GM23338 (cell line): ENCODE measurements around the gene KBTBD12. TPM values are rescaled to one million over a fixed set of nuclear protein-coding genes. Genes with fewer than 3 reads are reported as not detected.

Source experiments
- ATAC-seq: fragments of 200-7000 bp; cut with Tn5 transposase; 3 replicates; pipeline ENCODE4 v1.9.1; 2020
- DNase-seq: peaks from one replicate; pipeline ENCODE4 v3.0.0-alpha.2; 2015; ENCODE audit warnings: low spot score
- H2AFZ ChIP-seq: fragments of 200-600 bp; sonication (generic); 2 replicates; pipeline ENCODE4 v1.8.0; 2016; ENCODE audit warnings: antibody characterized with exemption, mild to moderate bottlenecking, moderate library complexity
- H3F3A ChIP-seq: fragments of 200-600 bp; sonication (generic); replicated peaks from 2 replicates; pipeline ENCODE4 v1.8.0; 2017; ENCODE audit warnings: antibody characterized with exemption, mixed run types, low read depth
- H3K27ac ChIP-seq: fragments of 200-600 bp; sonication (generic); 2 replicates; pipeline ENCODE4 v1.6.1; 2016; ENCODE audit warnings: low read depth
- H3K27me3 ChIP-seq: fragments of 200-600 bp; sonication (generic); 2 replicates; pipeline ENCODE4 v1.8.0; 2016; ENCODE audit warnings: mild to moderate bottlenecking, mixed run types, moderate library complexity; ENCODE audit not compliant: insufficient read depth
- H3K36me3 ChIP-seq: fragments of 200-600 bp; sonication (generic); 2 replicates; pipeline ENCODE4 v1.8.0; 2016; ENCODE audit warnings: mild to moderate bottlenecking; ENCODE audit not compliant: insufficient read depth
- H3K4me1 ChIP-seq: fragments of 200-600 bp; sonication (generic); 2 replicates; pipeline ENCODE4 v1.8.0; 2016; ENCODE audit warnings: mild to moderate bottlenecking, moderate library complexity; ENCODE audit not compliant: insufficient read depth
- H3K4me2 ChIP-seq: fragments of 200-600 bp; sonication (generic); 2 replicates; pipeline ENCODE4 v1.7.1; 2017; ENCODE audit warnings: mixed run types
- H3K4me3 ChIP-seq: fragments of 200-600 bp; sonication (generic); 2 replicates; pipeline ENCODE4 v1.6.1; 2016; ENCODE audit warnings: mixed run types
- H3K79me2 ChIP-seq: fragments of 200-600 bp; sonication (generic); replicated peaks from 2 replicates; pipeline ENCODE4 v1.8.0; 2017; ENCODE audit warnings: mild to moderate bottlenecking; ENCODE audit not compliant: insufficient read depth
- H3K9me2 ChIP-seq: fragments of 200-600 bp; sonication (generic); 2 replicates; pipeline ENCODE4 v1.8.0; 2017; ENCODE audit not compliant: insufficient read depth
- H4K20me1 ChIP-seq: fragments of 200-600 bp; sonication (generic); replicated peaks from 2 replicates; pipeline ENCODE4 v1.8.0; 2017; ENCODE audit warnings: mild to moderate bottlenecking; ENCODE audit not compliant: insufficient read depth
- H3K27ac Mint-ChIP-seq: 2 replicates; pipeline ENCODE4 v1.8.0; 2020; ENCODE audit warnings: inconsistent platforms, mild to moderate bottlenecking, moderate library complexity, mixed read lengths
- H3K27me3 Mint-ChIP-seq: 3 replicates; pipeline ENCODE4 v1.8.0; 2022; ENCODE audit warnings: low read depth, mild to moderate bottlenecking, moderate library complexity, mixed read lengths, inconsistent platforms; ENCODE audit not compliant: insufficient read depth, poor library complexity
- H3K36me3 Mint-ChIP-seq: 3 replicates; pipeline ENCODE4 v1.8.0; 2021; ENCODE audit warnings: low read depth, mild to moderate bottlenecking, inconsistent platforms, moderate library complexity, mixed read lengths
- H3K4me1 Mint-ChIP-seq: 3 replicates; pipeline ENCODE4 v1.8.0; 2020; ENCODE audit warnings: mild to moderate bottlenecking, inconsistent platforms, mixed read lengths
- H3K4me3 Mint-ChIP-seq: 3 replicates; pipeline ENCODE4 v1.8.0; 2021; ENCODE audit warnings: moderate library complexity, mild to moderate bottlenecking, inconsistent platforms, mixed read lengths
- H3K9me3 Mint-ChIP-seq: 3 replicates; pipeline ENCODE4 v1.8.0; 2020; ENCODE audit warnings: moderate library complexity, mild to moderate bottlenecking, inconsistent platforms, mixed read lengths
- NANOG ChIP-seq: IDR thresholded peaks from 2 replicates; pipeline ENCODE4 v1.6.1; 2016; ENCODE audit warnings: antibody characterized with exemption, borderline replicate concordance
- polyA plus RNA-seq: library from polyadenylated mRNA; unstranded; fragments of >200 nt; fragmentation: Nextera tagmentation; extraction: Ambion mirVana; gene quantifications from 2 replicates; pipeline ENCODE4 v1.2.1, GENCODE V29; 2016
- total RNA-seq: library from RNA; depleted of rRNA; stranded (reverse); fragments of >200 nt; shearing (Covaris generic); gene quantifications from 2 replicates; pipeline ENCODE4 v1.2.3, GENCODE V29; 2014
- TF ChIP-seq, protein P1 (sequence below): fragments of 250-450 bp; sonication (Bioruptor Pico); IDR thresholded peaks from 2 replicates; pipeline ENCODE4 v1.5.0; 2020; ENCODE audit warnings: mild to moderate bottlenecking, moderate library complexity

The KBTBD12 gene
- total and polyA plus RNA-seq, 2 experiments from 2014 or later, result 0.53 to 0.69 TPM

DNA sequence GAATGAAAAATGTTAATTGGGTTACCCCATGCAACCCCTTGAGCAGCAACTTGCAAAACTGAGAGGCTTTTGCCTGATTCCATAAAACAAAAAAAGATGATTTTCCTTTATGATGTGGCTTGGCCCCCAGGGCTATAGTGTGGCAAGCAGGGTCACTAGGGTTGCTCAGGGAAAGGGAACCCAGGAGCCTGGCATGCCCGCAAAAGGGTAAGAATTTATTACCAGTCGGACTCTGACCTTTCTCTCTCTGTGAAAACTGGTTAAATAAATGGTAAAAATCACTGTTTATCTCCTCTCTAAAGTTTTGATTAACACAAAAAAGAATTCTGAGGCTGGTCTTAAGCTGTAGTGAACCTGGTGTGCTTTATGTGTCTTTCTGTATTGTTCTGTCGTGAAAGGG, 99.5 kb downstream of the KBTBD12 start (continued):
- TF ChIP-seq, protein P1, sequence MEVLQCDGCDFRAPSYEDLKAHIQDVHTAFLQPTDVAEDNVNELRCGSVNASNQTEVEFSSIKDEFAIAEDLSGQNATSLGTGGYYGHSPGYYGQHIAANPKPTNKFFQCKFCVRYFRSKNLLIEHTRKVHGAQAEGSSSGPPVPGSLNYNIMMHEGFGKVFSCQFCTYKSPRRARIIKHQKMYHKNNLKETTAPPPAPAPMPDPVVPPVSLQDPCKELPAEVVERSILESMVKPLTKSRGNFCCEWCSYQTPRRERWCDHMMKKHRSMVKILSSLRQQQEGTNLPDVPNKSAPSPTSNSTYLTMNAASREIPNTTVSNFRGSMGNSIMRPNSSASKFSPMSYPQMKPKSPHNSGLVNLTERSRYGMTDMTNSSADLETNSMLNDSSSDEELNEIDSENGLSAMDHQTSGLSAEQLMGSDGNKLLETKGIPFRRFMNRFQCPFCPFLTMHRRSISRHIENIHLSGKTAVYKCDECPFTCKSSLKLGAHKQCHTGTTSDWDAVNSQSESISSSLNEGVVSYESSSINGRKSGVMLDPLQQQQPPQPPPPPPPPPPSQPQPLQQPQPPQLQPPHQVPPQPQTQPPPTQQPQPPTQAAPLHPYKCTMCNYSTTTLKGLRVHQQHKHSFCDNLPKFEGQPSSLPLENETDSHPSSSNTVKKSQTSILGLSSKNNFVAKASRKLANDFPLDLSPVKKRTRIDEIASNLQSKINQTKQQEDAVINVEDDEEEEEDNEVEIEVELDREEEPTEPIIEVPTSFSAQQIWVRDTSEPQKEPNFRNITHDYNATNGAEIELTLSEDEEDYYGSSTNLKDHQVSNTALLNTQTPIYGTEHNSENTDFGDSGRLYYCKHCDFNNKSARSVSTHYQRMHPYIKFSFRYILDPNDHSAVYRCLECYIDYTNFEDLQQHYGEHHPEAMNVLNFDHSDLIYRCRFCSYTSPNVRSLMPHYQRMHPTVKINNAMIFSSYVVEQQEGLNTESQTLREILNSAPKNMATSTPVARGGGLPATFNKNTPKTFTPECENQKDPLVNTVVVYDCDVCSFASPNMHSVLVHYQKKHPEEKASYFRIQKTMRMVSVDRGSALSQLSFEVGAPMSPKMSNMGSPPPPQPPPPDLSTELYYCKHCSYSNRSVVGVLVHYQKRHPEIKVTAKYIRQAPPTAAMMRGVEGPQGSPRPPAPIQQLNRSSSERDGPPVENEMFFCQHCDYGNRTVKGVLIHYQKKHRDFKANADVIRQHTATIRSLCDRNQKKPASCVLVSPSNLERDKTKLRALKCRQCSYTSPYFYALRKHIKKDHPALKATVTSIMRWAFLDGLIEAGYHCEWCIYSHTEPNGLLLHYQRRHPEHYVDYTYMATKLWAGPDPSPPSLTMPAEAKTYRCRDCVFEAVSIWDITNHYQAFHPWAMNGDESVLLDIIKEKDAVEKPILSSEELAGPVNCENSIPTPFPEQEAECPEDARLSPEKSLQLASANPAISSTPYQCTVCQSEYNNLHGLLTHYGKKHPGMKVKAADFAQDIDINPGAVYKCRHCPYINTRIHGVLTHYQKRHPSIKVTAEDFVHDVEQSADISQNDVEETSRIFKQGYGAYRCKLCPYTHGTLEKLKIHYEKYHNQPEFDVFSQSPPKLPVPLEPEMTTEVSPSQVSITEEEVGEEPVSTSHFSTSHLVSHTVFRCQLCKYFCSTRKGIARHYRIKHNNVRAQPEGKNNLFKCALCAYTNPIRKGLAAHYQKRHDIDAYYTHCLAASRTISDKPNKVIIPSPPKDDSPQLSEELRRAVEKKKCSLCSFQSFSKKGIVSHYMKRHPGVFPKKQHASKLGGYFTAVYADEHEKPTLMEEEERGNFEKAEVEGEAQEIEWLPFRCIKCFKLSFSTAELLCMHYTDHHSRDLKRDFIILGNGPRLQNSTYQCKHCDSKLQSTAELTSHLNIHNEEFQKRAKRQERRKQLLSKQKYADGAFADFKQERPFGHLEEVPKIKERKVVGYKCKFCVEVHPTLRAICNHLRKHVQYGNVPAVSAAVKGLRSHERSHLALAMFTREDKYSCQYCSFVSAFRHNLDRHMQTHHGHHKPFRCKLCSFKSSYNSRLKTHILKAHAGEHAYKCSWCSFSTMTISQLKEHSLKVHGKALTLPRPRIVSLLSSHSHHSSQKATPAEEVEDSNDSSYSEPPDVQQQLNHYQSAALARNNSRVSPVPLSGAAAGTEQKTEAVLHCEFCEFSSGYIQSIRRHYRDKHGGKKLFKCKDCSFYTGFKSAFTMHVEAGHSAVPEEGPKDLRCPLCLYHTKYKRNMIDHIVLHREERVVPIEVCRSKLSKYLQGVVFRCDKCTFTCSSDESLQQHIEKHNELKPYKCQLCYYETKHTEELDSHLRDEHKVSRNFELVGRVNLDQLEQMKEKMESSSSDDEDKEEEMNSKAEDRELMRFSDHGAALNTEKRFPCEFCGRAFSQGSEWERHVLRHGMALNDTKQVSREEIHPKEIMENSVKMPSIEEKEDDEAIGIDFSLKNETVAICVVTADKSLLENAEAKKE (CRISPR knock-in tag), result no peak

DNA sequence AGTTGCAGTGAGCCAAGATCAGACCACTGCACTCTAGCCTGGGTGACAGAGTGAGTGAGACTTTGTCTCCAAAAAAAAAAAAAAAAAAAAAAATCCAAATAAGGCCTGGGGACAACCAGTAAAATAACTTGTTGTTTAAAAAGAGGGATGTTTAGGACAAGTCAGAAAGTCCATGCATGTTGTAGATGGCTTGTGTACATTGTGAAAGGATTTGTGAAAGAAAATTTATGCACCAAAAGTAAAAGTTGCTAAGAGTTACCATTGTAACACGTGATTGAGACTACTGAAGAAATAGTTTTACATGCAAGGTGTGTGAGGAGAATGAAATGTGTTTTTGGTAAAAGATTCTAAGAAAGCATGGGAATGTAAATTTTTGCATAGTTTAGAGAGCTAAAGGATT, 101.5 kb downstream of the KBTBD12 start:
- Histone ChIP-seq H3K27ac (no peak overlapping the region), H3K9me2 (peaks cover 11% of the 10 kb centered on the region; the same call in 1 of the 2 replicates), H3K4me3 (no peak overlapping the region), H2AFZ (no peak overlapping the region), H3K36me3 (no peaks in the 10 kb centered on the region), H3F3A (no peaks in the 10 kb centered on the region), H3K4me2 (no peak overlapping the region), H3K79me2 (no peaks in the 10 kb centered on the region), H3K27me3 (no peaks in the 10 kb centered on the region), H4K20me1 (no peaks in the 10 kb centered on the region), H3K4me1 (no peaks in the 10 kb centered on the region)
- Mint-ChIP-seq H3K4me1 (peaks cover 2% of the 10 kb centered on the region), H3K4me3 (no peak overlapping the region), H3K9me3 (peaks cover 19% of the 10 kb centered on the region), H3K36me3 (peaks cover 10% of the 10 kb centered on the region; the same call in 2 of the 3 replicates), H3K27ac (no peak overlapping the region), H3K27me3 (no peaks in the 10 kb centered on the region)
- TF ChIP-seq NANOG, result no peak
- TF ChIP-seq, protein P1 (CRISPR knock-in tag), result no peak
- ATAC-seq (no peak), DNase-seq (no peak)
